Adrenal gland (tissue), 12 donors: ENCODE data around the gene CSRP1. TPM values are rescaled to one million over a fixed set of nuclear protein-coding genes. Genes with fewer than 3 reads are reported as not detected.

ENCODE experiments used
- DNase-seq, 7 donors: peaks; one replicate each; pipeline ENCODE4 v3.0.0-alpha.2; 2019 to 2020
- H3K27ac ChIP-seq, 5 donors: fragments of 200-600 bp; sonication (generic) in 4 of 5; 1 replicate in 3 of 5; 2 replicates in 2 of 5; pipeline versions ENCODE4 v1.5.1 to v1.8.0; 2016 to 2020; ENCODE audit warnings: mild to moderate bottlenecking in 1 of 5
- H3K27me3 ChIP-seq: fragments of 200-600 bp; 2 replicates; pipeline ENCODE4 v1.8.0; 2021
- H3K36me3 ChIP-seq, 2 donors: fragments of 200-600 bp; replicated peaks in 1 of 2; 1 replicate in 1 of 2; 2 replicates in 1 of 2; pipeline versions ENCODE4 v1.5.1 to v1.8.0; 2018 to 2022
- H3K4me1 ChIP-seq, 2 donors: fragments of 200-600 bp; replicated peaks in 1 of 2; 1 replicate in 1 of 2; 2 replicates in 1 of 2; pipeline versions ENCODE4 v1.5.1 to v1.8.0; 2018 to 2021
- H3K4me3 ChIP-seq, 4 donors: fragments of 200-600 bp; sonication (generic) in 3 of 4; one replicate each; pipeline ENCODE4 v1.5.1; 2016 to 2018
- H3K9me3 ChIP-seq, 3 donors: fragments of 200-600 bp; sonication (generic) in 1 of 3; replicated peaks in 1 of 3; 1 replicate in 2 of 3; 2 replicates in 1 of 3; pipeline versions ENCODE4 v1.5.1 to v1.8.0; 2016 to 2021
- CTCF ChIP-seq, 6 experiments: fragments of 450-650 bp in 4 of 6; fragments of 200-600 bp in 2 of 6; sonication (generic) in 1 of 6; IDR thresholded peaks; 1 replicate in 5 of 6; 2 replicates in 1 of 6; pipeline versions ENCODE4 v1.5.1 to v1.8.0; 2016 to 2021; ENCODE audit warnings: antibody characterized with exemption in 6 of 6, mild to moderate bottlenecking in 2 of 6, moderate library complexity in 1 of 6
- POLR2A ChIP-seq, 2 donors: fragments of 450-650 bp; IDR thresholded peaks; one replicate each; pipeline ENCODE4 v1.6.1; 2017; ENCODE audit warnings: antibody characterized with exemption in 2 of 2, mild to moderate bottlenecking in 2 of 2, moderate library complexity in 1 of 2
- WGBS, 4 donors: extraction: QIAGEN DNeasy Blood & Tissue Kit in 2 of 4; methylation state at CpG; one replicate each; pipeline versions ENCODE4 v1.1.5 to v1.1.7; 2013 to 2017; 5-methylcytosine and 5-hydroxymethylcytosine counted together
- intact Hi-C, 2 donors: fragments of 100-400 bp; cut with DNase I; formaldehyde crosslinking; loops; one replicate each; pipeline versions ENCODE4 v1.14.1 to v1.15.0; 2022 to 2023
- polyA plus RNA-seq, 3 donors: library from polyadenylated mRNA; stranded (reverse); fragments of 200-250 nt in 2 of 3; fragments of 350-450 nt in 1 of 3; fragmentation: Illumina TruSeq in 1 of 3; extraction: RNeasy Lipid Tissue Mini Kit (QIAGEN cat#74804) in 1 of 3; gene quantifications; one replicate each; pipeline ENCODE4 v1.2.3, GENCODE V29; 2013 to 2014
- total RNA-seq, 9 donors: library from RNA; depleted of rRNA in 4 of 9; stranded (reverse); fragments of >200 nt in 4 of 9; fragments of 120-200 nt in 1 of 9; fragmentation: NEBNext Ultra II Directional in 1 of 9; extraction: Animal tissue kit (Norgen Biotek cat#: 25700) in 1 of 9; gene quantifications; one replicate each; pipeline versions ENCODE4 v1.1.0 to v1.2.4, GENCODE V29; 2013 to 2023
- donor health status: healthy with polysubstance abuse.
- donor health status: Bipolar disorder and iron deficiency.
- donor health status: DM: yes; HTN: yes; CAD: no.
- donor health status: DM: no; HTN: no; CAD: no.
- donor health status: DM: no; HTN: no; CAD: no.
- donor health status: DM: yes; HTN: yes; CAD: no.

Gene CSRP1
- total and polyA plus RNA-seq, 12 donors = 30.5 to 470 (median 138) TPM

DNA sequence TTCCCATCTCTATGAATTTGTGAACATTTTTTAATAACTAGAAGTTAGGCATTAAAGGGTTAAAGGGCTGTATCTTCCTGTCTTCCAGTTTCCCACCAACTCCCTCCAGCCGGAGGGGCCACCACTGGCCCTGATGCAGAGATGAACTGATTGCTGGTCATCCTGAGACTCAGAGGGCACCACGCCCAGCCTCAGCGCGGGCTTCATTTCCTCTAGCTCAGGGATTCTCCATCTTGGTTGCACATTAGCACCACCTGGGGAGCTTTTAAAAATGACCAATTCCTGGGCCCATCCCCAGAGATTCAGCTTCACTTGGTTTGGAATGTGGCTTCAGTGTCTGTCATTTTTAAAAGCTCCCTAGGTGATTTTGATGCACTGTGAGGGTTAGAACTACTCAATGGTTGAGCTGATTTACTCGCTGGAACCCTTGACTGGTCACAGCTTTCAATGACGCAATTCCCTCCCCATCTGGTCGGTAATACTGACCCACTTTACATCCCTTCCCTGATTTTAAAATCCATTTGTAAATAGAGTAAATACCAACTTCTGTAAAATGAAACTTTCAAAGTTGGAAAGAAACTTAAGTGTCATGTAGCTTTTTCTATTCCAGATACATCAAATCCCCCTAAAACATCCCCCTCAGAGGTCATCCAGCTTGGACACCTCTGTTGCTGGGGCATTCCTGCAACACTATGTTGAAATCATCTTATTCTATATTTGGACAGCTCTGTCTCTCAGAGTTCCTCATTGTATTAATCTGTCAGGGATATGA lies 37.1 kb upstream of the CSRP1 start:
- Histone ChIP-seq H3K4me1 (peaks cover 0 to 24% of the 10 kb centered on the region in 2 donors), H3K27ac (no peak overlapping the region), H3K27me3 (peaks cover 4% of the 10 kb centered on the region), H3K36me3 (no peaks in the 10 kb centered on the region), H3K9me3 (no peaks in the 10 kb centered on the region), H3K4me3 (no peak overlapping the region)
- peak in 1 of 7 donors; percentile 43 for DNase-seq
- TF ChIP-seq CTCF (IDR thresholded peaks at IDR 0.05) (no peak), POLR2A (IDR thresholded peaks at IDR 0.05) (no peak)
- intact Hi-C loops = no loop called here
- 64 to 76% (median 70%) methylated on average over 7 of the region's 7 CpGs for WGBS, 4 donors

DNA sequence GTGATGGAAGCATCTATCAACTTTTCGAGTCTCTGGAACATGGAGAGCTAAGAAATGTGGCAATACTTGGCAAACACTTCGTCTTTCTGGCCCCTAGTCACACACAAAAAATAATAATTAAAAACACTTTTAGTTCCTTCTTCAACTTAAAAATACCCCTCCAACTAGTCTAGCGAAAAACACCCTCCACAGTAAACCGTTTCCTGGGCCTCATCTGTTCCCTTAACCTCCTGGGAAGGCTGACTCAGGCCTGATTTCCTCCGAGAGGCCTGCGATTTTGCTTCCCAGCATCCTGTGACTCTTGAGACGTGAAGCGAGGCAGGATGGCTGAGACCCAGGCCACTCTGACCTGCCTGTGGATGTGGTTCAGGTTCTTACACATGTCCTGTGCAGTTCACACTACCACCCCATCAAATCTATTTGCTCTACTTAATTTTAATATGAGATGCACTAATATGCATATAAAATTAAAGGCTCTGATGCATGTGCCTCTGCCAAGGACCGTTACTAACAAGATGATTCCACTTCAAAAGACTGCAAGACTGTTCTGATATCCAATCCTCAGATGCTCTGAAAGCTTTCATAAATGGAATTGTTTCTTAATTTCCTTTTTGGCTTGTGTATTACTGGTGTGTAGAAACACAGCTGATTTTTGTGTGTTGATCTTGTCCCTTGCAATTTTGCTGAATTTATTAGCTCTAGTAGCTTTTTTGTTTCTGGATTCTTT lies 35.5 kb upstream of the CSRP1 start:
- DNase-seq = peak in 2 of 7 donors; percentile 41 to 57
- no peak overlapping the region for H3K4me3 ChIP-seq
- intact Hi-C loops = no loop called here
- H3K9me3 ChIP-seq = no peaks in the 10 kb centered on the region
- TF ChIP-seq CTCF (IDR thresholded peaks at IDR 0.05) = no peak
- no peak for TF ChIP-seq POLR2A (IDR thresholded peaks at IDR 0.05)
- peaks cover 4% of the 10 kb centered on the region for H3K27me3 ChIP-seq
- peaks cover 0 to 39% of the 10 kb centered on the region in 2 donors for H3K4me1 ChIP-seq
- peak overlapping the region in 3 of 5 donors; percentile 29 to 77 (median 69) for H3K27ac ChIP-seq
- H3K36me3 ChIP-seq = no peaks in the 10 kb centered on the region
- 61 to 65% (median 63%) methylated on average over 9 of the region's 9 CpGs for WGBS, 4 donors

DNA sequence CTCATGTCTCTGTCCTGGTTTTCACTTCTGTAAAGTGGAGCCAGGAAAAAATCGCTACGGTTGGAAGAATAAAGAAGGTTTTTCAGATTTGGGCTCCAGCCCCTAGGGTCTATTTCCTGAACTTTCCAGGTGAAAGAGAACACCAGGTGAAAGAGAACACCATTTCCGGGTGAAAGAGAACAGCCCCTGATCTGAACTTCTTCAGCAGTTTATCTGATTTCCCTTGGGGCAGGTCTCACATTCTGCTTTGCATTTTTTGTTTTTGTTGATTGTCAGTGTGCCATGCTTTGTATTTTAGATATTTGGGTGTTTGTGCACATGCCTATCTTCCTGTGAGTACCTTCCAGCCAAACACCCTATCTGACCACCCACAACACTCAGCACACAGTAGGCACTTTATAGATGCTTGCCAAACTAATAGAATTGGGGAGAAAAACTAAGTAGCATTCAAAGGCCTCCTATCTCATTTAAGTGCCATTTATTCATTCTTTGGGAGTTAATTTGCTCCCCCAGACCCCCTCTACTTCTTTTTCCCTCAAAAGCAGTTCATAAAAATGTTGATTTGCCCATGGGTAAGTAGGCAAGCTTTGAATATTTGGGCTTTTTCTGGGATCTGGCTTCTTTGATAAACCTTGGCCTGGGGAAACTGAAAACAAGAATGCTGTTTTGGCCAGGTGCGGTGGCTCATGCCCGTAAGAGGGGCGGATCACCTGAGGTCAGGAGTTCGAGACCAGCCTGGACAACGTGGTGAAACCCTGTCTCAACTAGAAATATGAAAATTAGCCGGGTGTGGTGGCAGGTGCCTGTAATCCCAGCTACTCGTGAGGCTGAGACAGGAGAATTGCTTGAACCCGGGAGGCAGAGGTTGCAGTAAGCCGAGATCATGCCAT lies 34.2 kb upstream of the CSRP1 start:
- 85 to 90% (median 87%) methylated on average over 12 of the region's 12 CpGs for WGBS, 4 donors
- Histone ChIP-seq H3K9me3 (no peaks in the 10 kb centered on the region), H3K27ac (peak overlapping the region in 3 of 5 donors; percentile 2 to 77 (median 69)), H3K4me1 (peaks cover 0 to 43% of the 10 kb centered on the region in 2 donors), H3K36me3 (no peaks in the 10 kb centered on the region), H3K27me3 (peaks cover 4% of the 10 kb centered on the region), H3K4me3 (peak overlapping the region in 1 of 4 donors; percentile 72)
- intact Hi-C loops = no loop called here
- DNase-seq = peak in 1 of 7 donors; percentile 45
- TF ChIP-seq CTCF (IDR thresholded peaks at IDR 0.05) (no peak), POLR2A (IDR thresholded peaks at IDR 0.05) (no peak)
